Measurements from ENCODE around the gene OSTF1.
A peak's percentile ranks its signal among the peaks of the same experiment; 100 is the strongest.

The OSTF1 gene

GRCh38 chr9:75067894-75068293, 20.4 kb upstream of the OSTF1 start:
- Mint-ChIP-seq H3K36me3 (ENCODE audit: low read depth) (peaks cover 37% of the 10 kb centered on the region), H3K9me3 (no peaks in the 10 kb centered on the region), H3K27ac (no peak overlapping the region), H3K27me3 (ENCODE audit: low read depth) (no peaks in the 10 kb centered on the region), H3K4me1 (ENCODE audit: low read depth) (peaks cover 22% of the 10 kb centered on the region), H3K4me3 (no peak overlapping the region)

DNA sequence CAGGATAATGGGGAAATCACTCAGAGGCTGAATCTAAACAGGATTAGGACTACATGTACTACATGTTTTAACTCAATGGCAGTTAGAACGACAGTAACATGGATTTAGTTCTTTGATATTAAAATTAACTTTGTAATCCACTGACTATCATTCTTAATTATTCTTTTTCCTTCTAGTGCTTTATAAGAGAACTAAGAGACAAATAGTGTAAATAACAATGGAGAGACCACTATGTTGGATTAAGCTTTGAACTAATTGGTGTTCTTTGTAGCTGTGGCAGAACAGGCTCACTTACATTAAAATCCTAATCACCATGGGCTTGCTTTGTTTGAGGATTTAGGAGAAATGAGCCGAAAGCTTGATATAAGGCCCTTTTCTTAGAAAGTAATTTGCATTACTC, 19.1 kb upstream of the OSTF1 start:
- H3K9me3 Mint-ChIP-seq = no peaks in the 10 kb centered on the region
- H3K4me3 Mint-ChIP-seq = no peak overlapping the region
- H3K27me3 Mint-ChIP-seq (ENCODE audit: low read depth) = no peaks in the 10 kb centered on the region
- H3K27ac Mint-ChIP-seq = no peak overlapping the region
- H3K4me1 Mint-ChIP-seq (ENCODE audit: low read depth) = peaks cover 23% of the 10 kb centered on the region
- peaks cover 36% of the 10 kb centered on the region for H3K36me3 Mint-ChIP-seq (ENCODE audit: low read depth)

DNA sequence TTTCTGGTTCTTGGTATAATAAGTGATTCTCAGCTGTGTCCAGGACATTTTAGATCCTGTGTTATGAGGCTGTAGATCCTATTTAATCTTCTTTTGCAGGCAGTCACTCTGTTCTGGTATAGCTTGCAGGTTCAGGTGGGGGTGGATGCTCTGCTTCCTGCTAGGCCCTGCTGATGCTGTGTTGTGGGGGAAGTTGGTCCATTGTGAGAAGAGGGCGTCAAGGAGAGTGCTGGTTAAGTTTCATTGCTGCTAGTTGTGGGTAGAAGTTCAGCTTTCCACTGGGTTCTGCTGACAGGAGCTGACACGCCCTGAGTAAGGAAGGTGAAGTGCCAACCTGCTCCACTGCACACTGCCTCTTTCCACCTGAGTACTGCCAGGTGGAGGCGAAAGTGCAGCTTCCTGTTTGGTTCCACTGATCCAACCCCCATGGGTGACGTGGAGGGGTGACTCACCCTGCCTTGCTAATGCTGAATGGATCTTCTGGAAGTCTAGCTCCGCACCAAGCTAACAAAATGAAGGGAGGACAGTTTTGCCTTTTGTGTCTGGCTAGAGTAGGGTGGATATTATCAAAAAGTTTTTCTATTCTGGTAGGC, 16.7 kb upstream of the OSTF1 start:
- no peaks in the 10 kb centered on the region for H3K27me3 Mint-ChIP-seq (ENCODE audit: low read depth)
- H3K9me3 Mint-ChIP-seq = no peaks in the 10 kb centered on the region
- peaks cover 35% of the 10 kb centered on the region for H3K36me3 Mint-ChIP-seq (ENCODE audit: low read depth)
- H3K4me1 Mint-ChIP-seq (ENCODE audit: low read depth) = peaks cover 23% of the 10 kb centered on the region
- H3K4me3 Mint-ChIP-seq = no peak overlapping the region
- H3K27ac Mint-ChIP-seq = peak overlapping the region; percentile 49

DNA sequence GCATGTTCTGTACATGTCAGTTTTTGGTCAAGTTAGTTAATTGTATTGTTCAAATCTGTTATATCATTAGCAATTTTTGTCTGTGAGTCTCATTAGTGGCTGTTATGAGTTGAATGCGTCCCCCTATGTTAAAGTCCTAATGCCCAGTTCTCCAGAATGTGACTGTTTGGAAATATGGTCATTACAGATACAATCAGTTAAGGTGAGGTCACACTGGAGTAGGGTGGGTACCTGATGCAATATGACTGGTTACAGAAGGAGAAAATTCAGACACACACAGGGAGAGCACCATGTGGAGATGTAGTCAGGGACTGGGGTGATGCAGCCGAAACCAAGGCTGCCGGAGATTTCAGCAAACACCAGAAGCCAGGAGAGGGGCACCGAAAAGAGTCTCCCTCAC, 15.4 kb upstream of the OSTF1 start:
- Mint-ChIP-seq H3K27me3 (ENCODE audit: low read depth) (no peaks in the 10 kb centered on the region), H3K4me1 (ENCODE audit: low read depth) (peaks cover 25% of the 10 kb centered on the region), H3K36me3 (ENCODE audit: low read depth) (peaks cover 26% of the 10 kb centered on the region), H3K9me3 (no peaks in the 10 kb centered on the region), H3K27ac (no peak overlapping the region), H3K4me3 (no peak overlapping the region)

DNA sequence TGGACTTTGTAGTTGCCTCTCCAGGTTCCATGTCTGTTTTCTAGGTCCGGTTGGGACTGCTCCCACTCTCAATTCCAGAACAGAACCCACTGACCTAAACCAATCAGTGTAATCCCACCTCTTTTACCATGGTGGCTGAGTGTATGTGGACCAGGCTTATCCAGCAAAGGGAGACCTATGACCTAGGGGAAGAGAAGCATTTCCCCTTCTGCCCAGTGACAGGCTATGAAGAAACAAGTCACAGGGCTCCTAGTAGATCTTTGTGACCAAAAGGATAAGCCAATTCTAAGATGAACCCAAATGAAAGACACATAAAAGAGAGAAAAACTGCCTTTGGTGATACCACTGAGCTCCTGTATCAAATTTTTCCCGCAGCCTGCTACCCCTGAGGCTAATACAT, 6.7 kb upstream of the OSTF1 start:
- peaks cover 18% of the 10 kb centered on the region for H3K36me3 Mint-ChIP-seq (ENCODE audit: low read depth)
- H3K4me1 Mint-ChIP-seq (ENCODE audit: low read depth) = peaks cover 21% of the 10 kb centered on the region
- no peaks in the 10 kb centered on the region for H3K9me3 Mint-ChIP-seq
- H3K27ac Mint-ChIP-seq = no peak overlapping the region
- H3K27me3 Mint-ChIP-seq (ENCODE audit: low read depth) = no peaks in the 10 kb centered on the region
- H3K4me3 Mint-ChIP-seq = no peak overlapping the region

GRCh38 chr9:75083188-75083970, 4.9 kb upstream of the OSTF1 start:
- no peaks in the 10 kb centered on the region for H3K27me3 Mint-ChIP-seq (ENCODE audit: low read depth)
- H3K9me3 Mint-ChIP-seq = no peaks in the 10 kb centered on the region
- H3K4me3 Mint-ChIP-seq = no peak overlapping the region
- peaks cover 16% of the 10 kb centered on the region for H3K36me3 Mint-ChIP-seq (ENCODE audit: low read depth)
- H3K4me1 Mint-ChIP-seq (ENCODE audit: low read depth) = peaks cover 24% of the 10 kb centered on the region
- no peak overlapping the region for H3K27ac Mint-ChIP-seq

GRCh38 chr9:75084081-75084672, 4.1 kb upstream of the OSTF1 start:
- Mint-ChIP-seq H3K4me1 (ENCODE audit: low read depth) (peaks cover 26% of the 10 kb centered on the region), H3K36me3 (ENCODE audit: low read depth) (peaks cover 19% of the 10 kb centered on the region), H3K27me3 (ENCODE audit: low read depth) (no peaks in the 10 kb centered on the region), H3K27ac (no peak overlapping the region), H3K4me3 (no peak overlapping the region), H3K9me3 (no peaks in the 10 kb centered on the region)

DNA sequence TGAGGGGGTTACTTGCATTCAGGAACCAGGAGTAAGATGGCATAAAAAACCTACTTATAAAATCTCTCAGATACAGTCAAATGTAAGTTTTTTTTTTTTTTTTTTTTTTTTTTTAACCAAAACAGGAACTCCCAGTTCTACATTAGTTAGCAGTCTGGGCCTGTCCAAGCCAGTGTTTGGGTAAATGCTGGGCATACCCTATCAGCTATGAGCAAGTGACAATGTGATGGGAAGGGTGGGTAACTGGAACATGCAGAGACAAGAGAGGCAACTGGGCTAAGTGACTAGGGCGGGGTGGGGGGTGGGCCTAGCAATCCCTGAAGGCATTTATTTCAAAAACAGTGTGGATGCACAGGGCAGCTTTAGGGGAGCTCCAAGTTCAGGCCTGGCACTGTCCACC, 2.7 kb upstream of the OSTF1 start:
- Mint-ChIP-seq H3K4me1 (ENCODE audit: low read depth) (peaks cover 36% of the 10 kb centered on the region), H3K27me3 (ENCODE audit: low read depth) (no peaks in the 10 kb centered on the region), H3K27ac (peak overlapping the region; percentile 75), H3K36me3 (ENCODE audit: low read depth) (peaks cover 21% of the 10 kb centered on the region), H3K9me3 (no peaks in the 10 kb centered on the region), H3K4me3 (peak overlapping the region; percentile 65)

DNA sequence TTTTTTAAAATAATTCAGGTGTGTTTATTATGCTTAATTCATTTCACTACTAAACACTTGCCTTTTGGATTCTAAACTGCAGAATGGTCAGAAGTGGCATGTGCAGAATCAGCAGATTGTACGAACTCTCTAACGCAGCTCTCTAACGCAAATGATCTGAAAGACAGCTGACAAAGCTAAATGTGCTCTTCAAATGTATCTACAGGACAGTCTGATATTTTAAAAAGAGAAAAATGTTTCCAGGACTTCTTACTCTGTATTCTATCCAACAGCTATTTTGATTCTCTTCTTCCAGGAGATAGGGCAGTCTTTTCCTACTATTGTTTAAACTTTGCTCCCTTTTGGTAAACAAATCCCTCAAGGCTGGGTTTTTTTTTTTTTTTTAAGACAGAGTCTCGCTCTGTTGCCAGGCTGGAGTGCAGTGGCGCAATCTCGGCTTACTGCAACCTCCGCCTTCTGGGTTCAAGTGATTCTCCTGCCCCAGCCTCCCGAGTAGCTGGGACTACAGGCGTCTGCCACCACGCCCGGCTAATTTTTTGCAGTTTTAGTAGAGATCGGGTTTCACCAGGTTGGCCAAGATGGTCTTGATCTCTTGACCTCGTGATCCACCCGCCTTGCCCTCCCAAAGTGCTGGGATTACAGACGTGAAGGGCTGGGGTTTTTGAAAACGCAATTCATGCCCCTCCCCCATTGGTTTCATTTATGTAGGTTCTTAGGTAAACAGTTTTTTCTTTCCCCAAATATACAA, 1.6 kb upstream of the OSTF1 start:
- H3K27ac Mint-ChIP-seq = peak overlapping the region; percentile 95
- peaks cover 45% of the 10 kb centered on the region for H3K4me1 Mint-ChIP-seq (ENCODE audit: low read depth)
- peak overlapping the region; percentile 92 for H3K4me3 Mint-ChIP-seq
- H3K27me3 Mint-ChIP-seq (ENCODE audit: low read depth) = no peaks in the 10 kb centered on the region
- H3K36me3 Mint-ChIP-seq (ENCODE audit: low read depth) = peaks cover 19% of the 10 kb centered on the region
- no peaks in the 10 kb centered on the region for H3K9me3 Mint-ChIP-seq

DNA sequence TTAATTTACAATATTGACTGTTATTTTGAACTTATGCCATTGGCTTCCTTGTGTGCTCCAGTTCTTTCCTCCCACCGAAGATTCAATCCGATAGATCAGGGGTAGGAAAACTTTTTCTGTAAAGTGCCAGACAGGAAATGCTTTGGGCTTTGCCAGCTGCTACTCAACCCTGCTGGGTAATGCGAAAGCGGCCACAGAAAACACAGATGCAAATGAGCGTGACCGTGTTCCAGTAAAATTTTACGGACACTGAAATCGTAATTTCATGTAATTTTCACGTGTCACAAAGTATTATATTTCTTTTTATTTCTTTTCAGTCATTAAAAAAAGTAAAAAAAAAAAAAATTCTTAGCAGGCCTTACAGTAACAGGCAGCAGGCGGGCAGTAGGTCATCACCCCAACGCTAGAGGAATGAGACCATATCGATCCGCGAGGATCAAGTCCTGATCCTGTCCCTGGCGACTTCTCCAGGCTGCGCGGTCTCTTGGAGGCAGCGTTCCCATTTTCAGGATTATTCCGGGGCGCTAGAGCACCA, 958 bp upstream of the OSTF1 start:
- Mint-ChIP-seq H3K27ac (peak overlapping the region; percentile 95), H3K4me1 (ENCODE audit: low read depth) (peaks cover 50% of the 10 kb centered on the region), H3K36me3 (ENCODE audit: low read depth) (peaks cover 16% of the 10 kb centered on the region), H3K4me3 (peak overlapping the region; percentile 92), H3K27me3 (ENCODE audit: low read depth) (no peaks in the 10 kb centered on the region), H3K9me3 (no peaks in the 10 kb centered on the region)

DNA sequence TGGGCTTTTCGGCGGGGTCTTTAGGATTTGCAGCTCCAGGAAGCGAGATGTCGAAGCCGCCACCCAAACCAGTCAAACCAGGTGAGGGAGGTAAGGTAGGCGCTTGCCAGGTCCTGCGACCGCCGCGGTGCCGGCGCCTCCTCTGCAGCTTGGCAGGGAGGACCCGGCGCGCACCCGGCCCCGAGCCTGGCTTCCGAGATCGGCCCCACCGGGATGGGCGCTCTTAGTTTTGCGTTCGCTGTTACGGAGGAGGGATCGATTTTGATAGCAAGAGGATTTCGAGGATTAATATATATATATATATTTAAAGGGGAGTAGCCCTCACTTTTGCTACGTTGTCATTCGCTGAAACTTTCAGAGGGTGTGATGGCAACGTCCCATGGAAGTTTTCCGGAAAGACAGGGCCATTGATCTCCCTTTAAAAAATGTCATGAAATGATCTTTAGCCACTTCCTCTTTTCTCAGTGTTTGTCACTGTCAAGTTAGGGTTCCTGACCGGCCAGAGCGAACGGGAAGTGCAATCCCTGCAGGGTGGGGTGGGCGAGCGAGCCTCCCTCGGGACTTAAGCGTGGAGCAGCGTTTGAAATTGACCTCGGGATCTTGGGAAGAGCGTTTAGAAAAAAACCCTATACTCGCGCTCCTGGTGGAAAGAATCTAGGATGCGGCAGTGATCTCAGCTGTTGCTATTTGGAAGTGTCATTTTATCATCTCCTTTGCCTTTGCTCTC, 495 bp downstream of the OSTF1 start:
- H3K36me3 Mint-ChIP-seq (ENCODE audit: low read depth) = peaks cover 18% of the 10 kb centered on the region
- H3K4me1 Mint-ChIP-seq (ENCODE audit: low read depth) = peaks cover 55% of the 10 kb centered on the region
- peak overlapping the region; percentile 98 for H3K4me3 Mint-ChIP-seq
- H3K27ac Mint-ChIP-seq = peak overlapping the region; percentile 91
- no peaks in the 10 kb centered on the region for H3K9me3 Mint-ChIP-seq
- no peaks in the 10 kb centered on the region for H3K27me3 Mint-ChIP-seq (ENCODE audit: low read depth)

DNA sequence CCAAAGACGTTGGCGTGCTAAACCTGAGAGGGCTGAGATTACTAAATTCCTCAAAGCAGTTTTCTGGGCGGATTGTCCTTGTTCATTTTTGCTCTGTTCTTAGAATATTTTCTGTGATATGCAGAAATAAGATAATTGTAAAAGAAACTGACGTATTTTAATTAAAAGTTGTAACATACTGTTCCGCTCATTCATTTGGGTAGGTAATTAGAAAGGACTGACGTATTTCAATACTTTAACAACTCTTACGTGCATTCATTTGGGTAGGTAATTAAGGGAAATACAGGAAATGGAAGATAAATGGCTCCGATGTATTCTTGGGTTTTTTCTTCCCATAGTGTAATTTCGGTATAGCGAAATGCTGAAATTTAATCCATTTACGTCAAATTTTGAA, 1.1 kb downstream of the OSTF1 start:
- H3K36me3 Mint-ChIP-seq (ENCODE audit: low read depth) = peaks cover 18% of the 10 kb centered on the region
- H3K9me3 Mint-ChIP-seq = no peaks in the 10 kb centered on the region
- no peaks in the 10 kb centered on the region for H3K27me3 Mint-ChIP-seq (ENCODE audit: low read depth)
- H3K4me3 Mint-ChIP-seq = peak overlapping the region; percentile 98
- peaks cover 60% of the 10 kb centered on the region for H3K4me1 Mint-ChIP-seq (ENCODE audit: low read depth)
- peak overlapping the region; percentile 91 for H3K27ac Mint-ChIP-seq

GRCh38 chr9:75090579-75090978, 2.3 kb downstream of the OSTF1 start:
- Mint-ChIP-seq H3K9me3 (no peaks in the 10 kb centered on the region), H3K4me3 (peak overlapping the region; percentile 98), H3K36me3 (ENCODE audit: low read depth) (peaks cover 18% of the 10 kb centered on the region), H3K4me1 (ENCODE audit: low read depth) (peaks cover 58% of the 10 kb centered on the region), H3K27me3 (ENCODE audit: low read depth) (no peaks in the 10 kb centered on the region), H3K27ac (no peak overlapping the region)

GRCh38 chr9:75092766-75093165, 4.5 kb downstream of the OSTF1 start:
- Mint-ChIP-seq H3K4me1 (ENCODE audit: low read depth) (peaks cover 52% of the 10 kb centered on the region), H3K36me3 (ENCODE audit: low read depth) (peaks cover 23% of the 10 kb centered on the region), H3K27me3 (ENCODE audit: low read depth) (no peaks in the 10 kb centered on the region), H3K27ac (no peak overlapping the region), H3K9me3 (no peaks in the 10 kb centered on the region), H3K4me3 (peak overlapping the region; percentile 2)
